A549 (cell line): ENCODE data around the gene MRPL53. TPM values are rescaled to one million over a fixed set of nuclear protein-coding genes. Genes with fewer than 3 reads are reported as not detected.

ENCODE experiments used
- ATAC-seq, 2 experiments: fragments of 200-7000 bp in 1 of 2; fragments of >200 bp in 1 of 2; cut with Nextera tagmentation in 1 of 2; cut with Tn5 transposase in 1 of 2; 3 replicates each; pipeline versions ENCODE4 v1.8.0 to v1.9.1; 2018 to 2020; ENCODE audit warnings: mild to moderate bottlenecking in 1 of 2, moderate library complexity in 1 of 2
- CTCF ChIA-PET: fragments of 300-600 bp; sonication (Branson Sonifier 250); formaldehyde crosslinking; extraction: SDS; loops from one replicate; lab custom pipeline; 2021; ENCODE audit warnings: antibody characterized with exemption, inconsistent platforms; lab: Yijun Ruan, JAX
- POLR2A ChIA-PET: fragments of 350-600 bp; formaldehyde crosslinking; extraction: SDS; loops from one replicate; lab custom pipeline; 2021; ENCODE audit warnings: antibody characterized with exemption, inconsistent platforms; lab: Yijun Ruan, JAX
- DNase-seq, 2 experiments: peaks; one replicate each; pipeline versions ENCODE4 v3.0.0 to v3.0.0-alpha.2; 2011 to 2016; ENCODE audit warnings: low read depth in 1 of 2, low spot score in 1 of 2
- FAIRE-seq: peaks from 2 replicates; lab custom pipeline; 2011; peaks lifted over from hg19 to GRCh38; lab: Jason Lieb, UNC
- H3K27ac ChIP-seq, 2 experiments: fragments of >200 bp; sonication (Bioruptor Twin); formaldehyde crosslinking; 3 replicates each; pipeline ENCODE4 v1.5.1; 2016 to 2017
- H3K4me1 ChIP-seq: fragments of >200 bp; sonication (Bioruptor Twin); formaldehyde crosslinking; 3 replicates; pipeline ENCODE4 v1.6.1; 2016
- H3K4me2 ChIP-seq: fragments of >200 bp; sonication (Bioruptor Twin); formaldehyde crosslinking; 3 replicates; pipeline ENCODE4 v1.6.1; 2016
- H3K4me3 ChIP-seq: fragments of >200 bp; sonication (Bioruptor Twin); formaldehyde crosslinking; 3 replicates; pipeline ENCODE4 v1.5.1; 2016
- H3K9me3 ChIP-seq: fragments of >200 bp; sonication (Bioruptor Twin); formaldehyde crosslinking; 3 replicates; pipeline ENCODE4 v1.6.1; 2016
- ATOH8 ChIP-seq: fragments of 250-450 bp; sonication (Bioruptor Pico); IDR thresholded peaks from 2 replicates; pipeline ENCODE4 v1.5.0; 2020; ENCODE audit warnings: low read depth, mild to moderate bottlenecking, moderate library complexity
- E2F6 ChIP-seq: IDR thresholded peaks from 2 replicates; pipeline ENCODE4 v1.6.1; 2012; ENCODE audit warnings: low read depth, borderline replicate concordance
- ESRRA ChIP-seq: fragments of 150-350 bp; IDR thresholded peaks from 2 replicates; pipeline ENCODE4 v1.6.1; 2014; ENCODE audit warnings: mild to moderate bottlenecking, low read length, borderline replicate concordance
- FOSB ChIP-seq: fragments of 250-450 bp; sonication (Bioruptor Pico); IDR thresholded peaks from 2 replicates; pipeline ENCODE4 v1.5.0; 2020; ENCODE audit warnings: mild to moderate bottlenecking, moderate library complexity
- FOSL2 ChIP-seq, 2 experiments: fragments of 450-650 bp in 1 of 2; fragments of >200 bp in 1 of 2; sonication (Bioruptor Twin) in 1 of 2; formaldehyde crosslinking; IDR thresholded peaks; 2 replicates each; pipeline versions ENCODE4 v1.5.0 to v1.6.1; 2016 to 2020; ENCODE audit warnings: mild to moderate bottlenecking in 1 of 2, moderate library complexity in 1 of 2
- GATA3 ChIP-seq: IDR thresholded peaks from 2 replicates; pipeline ENCODE4 v1.6.1; 2012; ENCODE audit warnings: borderline replicate concordance
- HDAC2 ChIP-seq: fragments of 200-600 bp; sonication (generic); IDR thresholded peaks from 2 replicates; pipeline ENCODE4 v1.6.1; 2016
- JUN ChIP-seq, 2 experiments: fragments of >200 bp; sonication (Bioruptor Twin); formaldehyde crosslinking; IDR thresholded peaks; 2 replicates in 1 of 2; 3 replicates in 1 of 2; pipeline ENCODE4 v1.6.1; 2016 to 2017
- JUNB ChIP-seq: fragments of >200 bp; sonication (Bioruptor Twin); formaldehyde crosslinking; IDR thresholded peaks from 2 replicates; pipeline ENCODE4 v1.6.1; 2016
- KDM1A ChIP-seq: fragments of 200-600 bp; sonication (generic); IDR thresholded peaks from 2 replicates; pipeline ENCODE4 v1.6.1; 2016; ENCODE audit warnings: low read depth, mild to moderate bottlenecking
- KDM5A ChIP-seq: fragments of 200-600 bp; sonication (generic); IDR thresholded peaks from 2 replicates; pipeline ENCODE4 v1.6.1; 2016; ENCODE audit warnings: antibody characterized with exemption, mild to moderate bottlenecking
- MAFK ChIP-seq: fragments of 450-650 bp; IDR thresholded peaks from 2 replicates; pipeline ENCODE4 v1.6.1; 2014; ENCODE audit not compliant: partially characterized antibody
- NR3C1 ChIP-seq: fragments of >200 bp; sonication (Bioruptor Twin); formaldehyde crosslinking; IDR thresholded peaks from 3 replicates; pipeline ENCODE4 v1.6.1; 2017
- PBX3 ChIP-seq: IDR thresholded peaks from 2 replicates; pipeline ENCODE4 v1.6.1; 2012
- PHF8 ChIP-seq: fragments of 200-600 bp; sonication (generic); IDR thresholded peaks from 2 replicates; pipeline ENCODE4 v1.6.1; 2016; ENCODE audit warnings: low read depth, mild to moderate bottlenecking, antibody characterized with exemption, moderate library complexity, borderline replicate concordance
- POLR2A ChIP-seq: IDR thresholded peaks from 2 replicates; pipeline ENCODE4 v1.6.1; 2012; ENCODE audit warnings: mild to moderate bottlenecking, low read length
- POLR2AphosphoS2 ChIP-seq: conservative IDR thresholded peaks from 2 replicates; pipeline ENCODE4 v1.6.1; 2012; ENCODE audit warnings: low read length, improper control_type of control experiment, inconsistent platforms
- RARB ChIP-seq: fragments of 250-450 bp; sonication (Bioruptor Pico); IDR thresholded peaks from 2 replicates; pipeline ENCODE4 v1.8.0; 2021; ENCODE audit warnings: mild to moderate bottlenecking, moderate library complexity
- SMC3 ChIP-seq: fragments of >200 bp; sonication (Bioruptor Twin); formaldehyde crosslinking; IDR thresholded peaks from 3 replicates; pipeline ENCODE4 v1.6.1; 2018; ENCODE audit warnings: inconsistent platforms
- TFCP2L1 ChIP-seq: fragments of 250-450 bp; sonication (Bioruptor Pico); IDR thresholded peaks from 2 replicates; pipeline ENCODE4 v1.5.0; 2021; ENCODE audit warnings: mild to moderate bottlenecking
- TP53 ChIP-seq: fragments of 250-450 bp; sonication (Bioruptor Pico); IDR thresholded peaks from 2 replicates; pipeline ENCODE4 v1.5.0; 2021; ENCODE audit warnings: mild to moderate bottlenecking, moderate library complexity
- USF2 ChIP-seq: fragments of 450-650 bp; IDR thresholded peaks from 2 replicates; pipeline ENCODE4 v1.6.1; 2014; ENCODE audit warnings: antibody characterized with exemption
- ZC3H11A ChIP-seq: fragments of 450-650 bp; IDR thresholded peaks from 2 replicates; pipeline ENCODE4 v1.6.1; 2014; ENCODE audit warnings: antibody characterized with exemption, mild to moderate bottlenecking
- ZFP36 ChIP-seq: fragments of 450-650 bp; IDR thresholded peaks from 2 replicates; pipeline ENCODE4 v1.6.1; 2014; ENCODE audit warnings: borderline replicate concordance; ENCODE audit not compliant: partially characterized antibody
- ZSCAN20 ChIP-seq: fragments of 250-450 bp; sonication (Bioruptor Pico); IDR thresholded peaks from 2 replicates; pipeline ENCODE4 v1.8.0; 2022; ENCODE audit warnings: mild to moderate bottlenecking, moderate library complexity
- WGBS: methylation state at CpG from one replicate; pipeline ENCODE4 v1.1.6; 2017; ENCODE audit errors: missing lambda C conversion rate; 5-methylcytosine and 5-hydroxymethylcytosine counted together
- polyA minus RNA-seq: library from RNA; depleted of rRNA, polyadenylated mRNA; stranded (reverse); fragments of >200 nt; gene quantifications from 2 replicates; pipeline ENCODE4 v1.2.3, GENCODE V29; 2011; rRNA and poly(A)+ RNA removed
- polyA plus RNA-seq, 4 experiments: library from polyadenylated mRNA; depleted of rRNA in 3 of 4; stranded (reverse); fragments of >200 nt; fragmentation: RNase III in 1 of 4; extraction: RNeasy Plus Mini Kit Qiagen cat#74134 plus additional on column Dnase treatment in 1 of 4; gene quantifications; 2 replicates in 3 of 4; 3 replicates in 1 of 4; pipeline ENCODE4 v1.2.3, GENCODE V29; 2011 to 2017
- TF ChIP-seq, protein P1 (sequence below): IDR thresholded peaks from 2 replicates; pipeline ENCODE4 v1.6.1; 2012
- TF ChIP-seq, protein P2 (sequence below): fragments of 250-450 bp; sonication (Bioruptor Pico); IDR thresholded peaks from 2 replicates; pipeline ENCODE4 v1.5.0; 2021; ENCODE audit warnings: mild to moderate bottlenecking, moderate library complexity, borderline replicate concordance
- TF ChIP-seq, protein P3 (sequence below): fragments of >200 bp; sonication (Bioruptor Twin); formaldehyde crosslinking; IDR thresholded peaks from 3 replicates; pipeline ENCODE4 v1.6.1; 2016

The MRPL53 gene
- polyA plus RNA-seq (2011; rRNA removed) (49.9 and 68.8 TPM in 2 replicates), polyA plus RNA-seq (2017; fragmentation: RNase III; extraction: RNeasy Plus Mini Kit Qiagen cat#74134 plus additional on column Dnase treatment) (216 to 229 TPM (median 221 TPM) in 3 replicates), polyA minus RNA-seq (24.6 and 34.7 TPM in 2 replicates)
- 202 and 245 TPM in 2 replicates for polyA plus RNA-seq (2012; cell fraction: cytosol; rRNA removed)
- 132 and 174 TPM in 2 replicates for polyA plus RNA-seq (2012; cell fraction: nucleus; rRNA removed)

DNA sequence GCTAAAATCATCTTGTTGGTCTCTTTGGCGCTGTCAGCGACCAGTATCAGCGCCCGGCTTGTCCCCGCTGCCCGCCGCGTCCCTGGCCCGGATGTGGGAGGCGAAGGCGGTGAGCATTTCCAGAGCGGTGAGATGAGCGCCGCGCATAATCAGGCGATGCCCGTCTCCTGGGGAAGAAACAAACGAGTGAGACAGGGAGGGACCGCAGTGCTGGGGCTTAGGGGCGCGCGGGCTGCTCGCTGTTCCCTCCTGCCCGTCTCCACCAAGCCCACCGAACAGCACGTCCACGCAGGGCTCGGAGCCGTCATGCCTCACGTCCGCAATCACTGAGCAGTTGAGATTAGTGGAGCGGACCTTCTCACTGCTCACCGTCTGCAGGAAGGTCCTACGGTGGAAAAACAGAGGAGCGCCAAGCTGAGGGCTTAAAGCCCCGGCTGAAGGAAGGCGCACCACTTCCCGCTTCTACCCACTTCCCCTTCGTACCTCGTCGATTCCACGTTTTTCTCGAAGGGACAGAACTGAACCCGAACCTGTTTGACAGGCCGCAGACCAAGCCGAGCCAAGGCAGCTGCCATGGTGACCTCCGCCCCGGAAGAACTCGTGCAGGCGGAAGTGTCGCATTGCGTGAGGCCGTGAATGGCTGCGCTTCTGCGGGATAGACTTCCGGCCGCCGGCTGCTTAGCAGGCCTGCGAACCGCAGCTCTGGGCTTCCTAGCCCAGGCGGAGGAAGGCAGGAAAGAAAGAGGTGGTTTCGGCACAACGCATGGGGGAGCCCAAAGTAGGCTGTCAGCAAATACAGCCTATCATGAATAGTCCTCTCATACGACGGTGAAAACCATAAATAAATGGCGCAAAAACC lies at the start of gene MRPL53:
MRPL53 (minus strand) TSS at position 595 of the 859 bp plus-strand sequence; CDS start at position 575, 20 bp downstream.
- ChIA-PET POLR2A (interaction anchor here (0.6 to 3.1 kb wide), 7 partner anchors 9 to 32 kb away, joined by 3 to 37 read pairs (median 7); partner anchors contain the start of genes CCDC142, INO80B, TTC31 and WBP1), CTCF (interaction anchor here (0.6 to 5.2 kb wide), 6 partner anchors 10 to 1264 kb away, joined by 3 to 37 read pairs (median 4); partner anchors contain the start of genes CCDC142, LBX2 and TTC31)
- Histone ChIP-seq H3K9me3 (no peaks in the 10 kb centered on the region), H3K4me3 (peak within 1 kb of the TSS; percentile 63), H3K4me1 (peaks cover 16% of the 10 kb centered on the region), H3K27ac (peak within 1 kb of the TSS; percentile 86 to 91), H3K4me2 (peak within 1 kb of the TSS; percentile 92)
- DNase-seq, result peak; percentile 70 to 98
- no peak for FAIRE-seq
- 1% methylated on average over 66 of the region's 66 CpGs for WGBS
- ATAC-seq, result peak; percentile 93 to 94
- TF ChIP-seq POLR2A (peak; percentile 94), RARB (CRISPR knock-in tag) (peak; percentile 16; the same call in 1 of the 2 replicates), ZFP36 (no peak), ESRRA (no peak; the same call in 1 of the 2 replicates), KDM5A (peak; percentile 92), FOSB (CRISPR knock-in tag) (no peak), FOSL2 (IDR thresholded peaks at IDR 0.05) (no peak), FOSL2 (CRISPR knock-in tag; IDR thresholded peaks at IDR 0.05) (peak; percentile 39; the same call in 1 of the 2 replicates), JUNB (no peak), JUN (IDR thresholded peaks at IDR 0.05) (peak; percentile 88 to 100), SMC3 (no peak), USF2 (0 out of 2 replicates have a peak, but pooled peaks have one; percentile 9), E2F6 (peak; percentile 44; the same call in 1 of the 2 replicates), TFCP2L1 (CRISPR knock-in tag) (no peak), ZC3H11A (no peak; the same call in 1 of the 2 replicates), KDM1A (no peak), MAFK (peak; percentile 29), ATOH8 (no peak), GATA3 (peak; percentile 83), POLR2AphosphoS2 (peak; percentile 92), NR3C1 (no peak), TP53 (CRISPR knock-in tag) (0 out of 2 replicates have a peak, but pooled peaks have one; percentile 56), HDAC2 (0 out of 2 replicates have a peak, but pooled peaks have one; percentile 71), PBX3 (peak; percentile 93), ZSCAN20 (no peak), PHF8 (peak; percentile 73)
- TF ChIP-seq, protein P1, sequence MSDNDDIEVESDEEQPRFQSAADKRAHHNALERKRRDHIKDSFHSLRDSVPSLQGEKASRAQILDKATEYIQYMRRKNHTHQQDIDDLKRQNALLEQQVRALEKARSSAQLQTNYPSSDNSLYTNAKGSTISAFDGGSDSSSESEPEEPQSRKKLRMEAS, result peak; percentile 95
- TF ChIP-seq, protein P2, sequence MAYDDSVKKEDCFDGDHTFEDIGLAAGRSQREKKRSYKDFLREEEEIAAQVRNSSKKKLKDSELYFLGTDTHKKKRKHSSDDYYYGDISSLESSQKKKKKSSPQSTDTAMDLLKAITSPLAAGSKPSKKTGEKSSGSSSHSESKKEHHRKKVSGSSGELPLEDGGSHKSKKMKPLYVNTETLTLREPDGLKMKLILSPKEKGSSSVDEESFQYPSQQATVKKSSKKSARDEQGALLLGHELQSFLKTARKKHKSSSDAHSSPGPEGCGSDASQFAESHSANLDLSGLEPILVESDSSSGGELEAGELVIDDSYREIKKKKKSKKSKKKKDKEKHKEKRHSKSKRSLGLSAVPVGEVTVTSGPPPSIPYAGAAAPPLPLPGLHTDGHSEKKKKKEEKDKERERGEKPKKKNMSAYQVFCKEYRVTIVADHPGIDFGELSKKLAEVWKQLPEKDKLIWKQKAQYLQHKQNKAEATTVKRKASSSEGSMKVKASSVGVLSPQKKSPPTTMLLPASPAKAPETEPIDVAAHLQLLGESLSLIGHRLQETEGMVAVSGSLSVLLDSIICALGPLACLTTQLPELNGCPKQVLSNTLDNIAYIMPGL, result no peak
- TF ChIP-seq, protein P3, sequence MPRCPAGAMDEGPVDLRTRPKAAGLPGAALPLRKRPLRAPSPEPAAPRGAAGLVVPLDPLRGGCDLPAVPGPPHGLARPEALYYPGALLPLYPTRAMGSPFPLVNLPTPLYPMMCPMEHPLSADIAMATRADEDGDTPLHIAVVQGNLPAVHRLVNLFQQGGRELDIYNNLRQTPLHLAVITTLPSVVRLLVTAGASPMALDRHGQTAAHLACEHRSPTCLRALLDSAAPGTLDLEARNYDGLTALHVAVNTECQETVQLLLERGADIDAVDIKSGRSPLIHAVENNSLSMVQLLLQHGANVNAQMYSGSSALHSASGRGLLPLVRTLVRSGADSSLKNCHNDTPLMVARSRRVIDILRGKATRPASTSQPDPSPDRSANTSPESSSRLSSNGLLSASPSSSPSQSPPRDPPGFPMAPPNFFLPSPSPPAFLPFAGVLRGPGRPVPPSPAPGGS, result peak; percentile 97
